ENCODE data around the gene S1PR5.

Gene S1PR5

DNA sequence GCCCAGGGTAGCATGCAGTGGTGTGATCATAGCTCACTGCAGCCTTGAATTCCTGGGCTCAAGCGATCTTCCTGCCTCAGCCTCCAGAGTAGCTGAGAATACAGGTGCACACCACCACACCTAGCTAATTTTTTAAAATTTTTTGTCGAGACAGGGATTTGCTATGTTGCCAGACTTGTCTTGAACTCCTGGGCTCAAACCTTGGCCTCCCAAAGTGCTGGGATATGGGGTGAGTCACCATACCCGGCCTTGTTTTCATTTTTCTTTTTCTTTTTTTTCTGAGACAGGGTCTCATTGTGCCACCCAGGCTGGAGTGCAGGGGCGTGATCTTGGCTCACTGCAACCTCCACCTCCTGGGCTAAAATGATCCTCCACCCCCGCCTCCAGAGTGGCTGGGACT lies 52.8 kb downstream of the S1PR5 start:
- DNase-seq, result no peak

All from right kidney (tissue), 1 donor.